Measurements from ENCODE around the gene APLP2.
A peak's percentile ranks its signal among the peaks of the same experiment; 100 is the strongest.

APLP2 gene

GRCh38 chr11:130124096-130124495, 54.4 kb downstream of the APLP2 start:
- peak overlapping the region in 1 of 2 donors; percentile 14 for H3K27ac ChIP-seq (ENCODE audit: low read depth in 2 of 2, low read length in 2 of 2)
- H3K27me3 ChIP-seq (ENCODE audit: control insufficient read depth in 2 of 2, insufficient read depth in 2 of 2, low read length in 2 of 2), result no peaks in the 10 kb centered on the region
- no peaks in the 10 kb centered on the region for H3K9me3 ChIP-seq (ENCODE audit: control insufficient read depth in 2 of 2, low read length in 2 of 2)
- H3K4me1 ChIP-seq (ENCODE audit: control insufficient read depth in 2 of 2, insufficient read depth in 2 of 2, low read length in 2 of 2), result peaks cover 0 to 3% of the 10 kb centered on the region in 2 donors
- H3K36me3 ChIP-seq (ENCODE audit: control insufficient read depth in 2 of 2, insufficient read depth in 2 of 2, low read length in 2 of 2), result peaks cover 56 to 57% of the 10 kb centered on the region in 2 donors
- no peak overlapping the region for H3K4me3 ChIP-seq (ENCODE audit: low read length in 2 of 2)
- H3K9ac ChIP-seq (ENCODE audit: low read depth in 1 of 2, low read length in 2 of 2), result no peak overlapping the region

DNA sequence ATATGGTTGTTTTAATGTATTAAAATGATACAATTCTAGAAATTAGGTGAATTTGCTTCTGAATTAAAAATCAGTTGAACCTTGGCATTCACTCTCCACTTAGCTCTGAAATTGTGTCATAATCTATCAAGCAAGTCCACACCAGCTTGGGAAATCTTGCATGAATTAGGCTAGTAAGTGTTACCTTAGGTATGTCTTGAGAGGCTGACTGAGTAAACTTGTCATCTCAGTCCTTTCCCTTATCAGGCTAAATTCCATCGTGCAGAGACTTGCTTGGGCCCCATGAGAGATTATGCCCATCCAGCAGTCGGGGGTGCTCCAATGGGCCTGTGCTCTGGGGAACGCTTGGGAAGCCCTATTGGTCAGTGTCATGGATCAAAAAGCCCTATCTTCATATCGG, 55.9 kb downstream of the APLP2 start:
- Histone ChIP-seq H3K27ac (ENCODE audit: low read depth in 2 of 2, low read length in 2 of 2) (no peak overlapping the region), H3K9ac (ENCODE audit: low read depth in 1 of 2, low read length in 2 of 2) (no peak overlapping the region), H3K27me3 (ENCODE audit: control insufficient read depth in 2 of 2, insufficient read depth in 2 of 2, low read length in 2 of 2) (no peaks in the 10 kb centered on the region), H3K4me3 (ENCODE audit: low read length in 2 of 2) (no peak overlapping the region), H3K4me1 (ENCODE audit: control insufficient read depth in 2 of 2, insufficient read depth in 2 of 2, low read length in 2 of 2) (peaks cover 0 to 3% of the 10 kb centered on the region in 2 donors), H3K9me3 (ENCODE audit: control insufficient read depth in 2 of 2, low read length in 2 of 2) (no peaks in the 10 kb centered on the region), H3K36me3 (ENCODE audit: control insufficient read depth in 2 of 2, insufficient read depth in 2 of 2, low read length in 2 of 2) (peaks cover 66 to 70% of the 10 kb centered on the region in 2 donors)

DNA sequence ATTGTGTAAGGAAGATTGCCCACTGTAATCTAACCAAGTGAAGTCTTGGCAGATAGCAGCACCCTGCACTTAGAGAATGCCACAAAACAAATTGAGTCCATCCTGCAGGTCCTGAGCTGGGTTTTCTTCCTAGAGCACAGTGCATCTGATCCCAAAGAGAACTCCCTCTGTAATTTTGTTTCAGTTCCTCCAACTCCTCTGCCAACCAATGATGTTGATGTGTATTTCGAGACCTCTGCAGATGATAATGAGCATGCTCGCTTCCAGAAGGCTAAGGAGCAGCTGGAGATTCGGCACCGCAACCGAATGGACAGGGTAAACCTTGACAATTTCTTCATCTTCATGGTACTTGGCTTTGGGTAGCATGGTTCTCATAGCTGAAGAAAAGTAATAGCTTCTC, 56.8 kb downstream of the APLP2 start:
- H3K9ac ChIP-seq (ENCODE audit: low read depth in 1 of 2, low read length in 2 of 2), result no peak overlapping the region
- H3K36me3 ChIP-seq (ENCODE audit: control insufficient read depth in 2 of 2, insufficient read depth in 2 of 2, low read length in 2 of 2), result peaks cover 68 to 71% of the 10 kb centered on the region in 2 donors
- H3K9me3 ChIP-seq (ENCODE audit: control insufficient read depth in 2 of 2, low read length in 2 of 2), result no peaks in the 10 kb centered on the region
- H3K4me1 ChIP-seq (ENCODE audit: control insufficient read depth in 2 of 2, insufficient read depth in 2 of 2, low read length in 2 of 2), result peaks cover 0 to 3% of the 10 kb centered on the region in 2 donors
- no peak overlapping the region for H3K4me3 ChIP-seq (ENCODE audit: low read length in 2 of 2)
- H3K27me3 ChIP-seq (ENCODE audit: control insufficient read depth in 2 of 2, insufficient read depth in 2 of 2, low read length in 2 of 2), result no peaks in the 10 kb centered on the region
- H3K27ac ChIP-seq (ENCODE audit: low read depth in 2 of 2, low read length in 2 of 2), result no peak overlapping the region

DNA sequence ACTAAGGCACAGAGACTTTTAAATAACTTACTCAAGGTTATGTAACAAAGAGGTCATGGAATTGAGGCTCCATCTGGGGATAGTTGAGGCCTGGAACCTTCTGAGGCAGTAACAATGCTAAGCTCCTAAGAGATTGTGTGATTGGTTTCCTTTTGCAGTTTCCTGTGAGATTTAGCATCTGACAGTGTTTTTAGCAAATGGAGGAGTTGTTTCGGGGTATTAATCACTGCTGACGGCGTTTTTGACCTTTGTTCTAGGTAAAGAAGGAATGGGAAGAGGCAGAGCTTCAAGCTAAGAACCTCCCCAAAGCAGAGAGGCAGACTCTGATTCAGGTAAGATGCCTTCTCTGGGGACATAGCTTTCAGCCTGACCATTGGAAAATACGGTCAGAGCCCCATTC, 57.8 kb downstream of the APLP2 start:
- H3K9ac ChIP-seq (ENCODE audit: low read depth in 1 of 2, low read length in 2 of 2), result no peak overlapping the region
- H3K36me3 ChIP-seq (ENCODE audit: control insufficient read depth in 2 of 2, insufficient read depth in 2 of 2, low read length in 2 of 2), result peaks cover 67 to 70% of the 10 kb centered on the region in 2 donors
- peaks cover 0 to 3% of the 10 kb centered on the region in 2 donors for H3K4me1 ChIP-seq (ENCODE audit: control insufficient read depth in 2 of 2, insufficient read depth in 2 of 2, low read length in 2 of 2)

DNA sequence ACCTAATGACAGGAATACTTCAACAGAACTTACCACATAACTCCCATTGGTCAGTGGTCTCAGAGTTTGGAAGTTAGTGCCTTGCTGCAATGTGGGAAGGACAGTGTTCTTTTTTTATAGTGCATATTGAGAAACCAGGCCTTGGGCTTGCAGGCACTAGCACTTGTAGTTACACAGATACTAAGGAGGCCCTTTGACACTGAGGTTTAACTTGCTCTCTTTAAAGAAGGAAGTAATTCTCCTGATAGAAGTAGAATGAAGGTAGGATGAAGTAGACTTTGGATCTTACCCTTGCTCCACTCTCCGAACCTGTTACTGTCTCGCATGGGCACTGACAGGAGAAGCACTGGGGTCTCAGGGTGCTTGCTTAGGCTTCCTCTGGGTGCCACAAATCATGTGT, 58.9 kb downstream of the APLP2 start:
- no peak overlapping the region for H3K9ac ChIP-seq (ENCODE audit: low read depth in 1 of 2, low read length in 2 of 2)
- no peak overlapping the region for H3K27ac ChIP-seq (ENCODE audit: low read depth in 2 of 2, low read length in 2 of 2)
- no peaks in the 10 kb centered on the region for H3K27me3 ChIP-seq (ENCODE audit: control insufficient read depth in 2 of 2, insufficient read depth in 2 of 2, low read length in 2 of 2)
- H3K4me1 ChIP-seq (ENCODE audit: control insufficient read depth in 2 of 2, insufficient read depth in 2 of 2, low read length in 2 of 2), result peaks cover 0 to 3% of the 10 kb centered on the region in 2 donors
- H3K36me3 ChIP-seq (ENCODE audit: control insufficient read depth in 2 of 2, insufficient read depth in 2 of 2, low read length in 2 of 2), result peaks cover 62 to 63% of the 10 kb centered on the region in 2 donors
- H3K4me3 ChIP-seq (ENCODE audit: low read length in 2 of 2), result no peak overlapping the region
- no peaks in the 10 kb centered on the region for H3K9me3 ChIP-seq (ENCODE audit: control insufficient read depth in 2 of 2, low read length in 2 of 2)

More for the DNA sequence above, 57.8 kb downstream of the APLP2 start:
- no peak overlapping the region for H3K27ac ChIP-seq (ENCODE audit: low read depth in 2 of 2, low read length in 2 of 2)
- no peaks in the 10 kb centered on the region for H3K27me3 ChIP-seq (ENCODE audit: control insufficient read depth in 2 of 2, insufficient read depth in 2 of 2, low read length in 2 of 2)
- no peak overlapping the region for H3K4me3 ChIP-seq (ENCODE audit: low read length in 2 of 2)
- no peaks in the 10 kb centered on the region for H3K9me3 ChIP-seq (ENCODE audit: control insufficient read depth in 2 of 2, low read length in 2 of 2)

DNA sequence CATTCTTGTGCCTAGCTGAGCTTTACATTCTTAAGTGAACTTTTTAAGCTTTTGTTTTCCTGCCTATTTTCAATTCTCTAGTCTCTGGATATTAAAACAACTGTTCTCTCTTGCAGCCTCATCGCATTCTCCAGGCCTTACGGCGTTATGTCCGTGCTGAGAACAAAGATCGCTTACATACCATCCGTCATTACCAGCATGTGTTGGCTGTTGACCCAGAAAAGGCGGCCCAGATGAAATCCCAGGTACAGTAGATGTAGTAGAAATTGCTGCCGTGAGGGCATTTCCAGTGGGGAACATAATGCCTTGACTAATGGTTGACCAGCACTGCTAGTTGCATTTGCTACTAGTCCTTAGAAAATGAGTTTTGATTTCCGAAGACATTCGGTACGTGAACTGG, 60.2 kb downstream of the APLP2 start:
- Histone ChIP-seq H3K27ac (ENCODE audit: low read depth in 2 of 2, low read length in 2 of 2) (no peak overlapping the region), H3K36me3 (ENCODE audit: control insufficient read depth in 2 of 2, insufficient read depth in 2 of 2, low read length in 2 of 2) (peaks cover 67 to 69% of the 10 kb centered on the region in 2 donors), H3K4me3 (ENCODE audit: low read length in 2 of 2) (no peak overlapping the region), H3K9me3 (ENCODE audit: control insufficient read depth in 2 of 2, low read length in 2 of 2) (no peaks in the 10 kb centered on the region), H3K9ac (ENCODE audit: low read depth in 1 of 2, low read length in 2 of 2) (no peak overlapping the region), H3K4me1 (ENCODE audit: control insufficient read depth in 2 of 2, insufficient read depth in 2 of 2, low read length in 2 of 2) (no peaks in the 10 kb centered on the region), H3K27me3 (ENCODE audit: control insufficient read depth in 2 of 2, insufficient read depth in 2 of 2, low read length in 2 of 2) (no peaks in the 10 kb centered on the region)

DNA sequence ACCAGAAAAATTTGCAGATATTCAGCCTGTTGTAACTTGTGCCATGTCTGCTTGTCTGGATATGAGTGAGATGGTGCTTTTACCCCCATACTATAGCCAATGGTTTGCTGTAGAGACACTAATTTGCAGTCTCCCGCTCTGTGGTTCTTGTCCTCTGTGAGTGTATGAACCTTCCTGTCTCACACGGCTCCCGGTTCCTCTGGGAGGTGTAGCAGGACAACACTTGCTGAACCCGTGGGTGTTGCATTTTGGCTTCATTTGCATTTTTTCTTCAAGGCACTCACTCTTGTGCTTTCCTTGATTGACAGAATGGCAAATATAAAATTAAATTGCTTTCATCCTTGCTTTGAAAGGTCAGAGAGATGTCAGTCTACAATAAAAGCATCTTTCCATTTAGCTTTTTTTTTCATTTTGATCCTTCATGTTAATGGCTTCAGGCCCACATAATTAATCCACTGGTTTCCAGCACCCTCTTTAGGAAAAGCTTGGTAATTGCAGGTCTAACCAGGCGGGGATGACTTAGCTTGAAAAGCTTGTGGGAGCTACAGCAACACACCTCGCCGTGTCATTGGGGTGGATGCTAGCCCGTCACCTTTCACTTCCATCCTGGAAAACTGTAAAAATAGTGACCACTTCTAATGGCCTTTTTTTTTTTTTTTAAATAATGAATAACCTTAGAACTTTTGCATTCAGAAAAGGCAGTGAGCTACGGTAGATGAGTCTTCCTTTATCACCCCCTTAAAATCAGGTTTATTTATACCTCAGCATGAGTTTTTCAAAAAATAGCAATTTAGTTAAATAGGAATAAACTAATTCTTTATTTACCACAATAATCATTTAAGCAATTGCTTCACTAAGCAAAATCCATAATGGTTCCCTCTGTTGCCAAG, 62.5 kb downstream of the APLP2 start:
- Histone ChIP-seq H3K4me1 (ENCODE audit: control insufficient read depth in 2 of 2, insufficient read depth in 2 of 2, low read length in 2 of 2) (no peaks in the 10 kb centered on the region), H3K27ac (ENCODE audit: low read depth in 2 of 2, low read length in 2 of 2) (no peak overlapping the region), H3K27me3 (ENCODE audit: control insufficient read depth in 2 of 2, insufficient read depth in 2 of 2, low read length in 2 of 2) (no peaks in the 10 kb centered on the region), H3K4me3 (ENCODE audit: low read length in 2 of 2) (no peak overlapping the region), H3K9ac (ENCODE audit: low read depth in 1 of 2, low read length in 2 of 2) (no peak overlapping the region), H3K9me3 (ENCODE audit: control insufficient read depth in 2 of 2, low read length in 2 of 2) (no peaks in the 10 kb centered on the region), H3K36me3 (ENCODE audit: control insufficient read depth in 2 of 2, insufficient read depth in 2 of 2, low read length in 2 of 2) (peaks cover 65 to 74% of the 10 kb centered on the region in 2 donors)

- no peak overlapping the region for H3K9ac ChIP-seq (ENCODE audit: low read depth in 1 of 2, low read length in 2 of 2)
- no peak overlapping the region for H3K27ac ChIP-seq (ENCODE audit: low read depth in 2 of 2, low read length in 2 of 2)
- no peak overlapping the region for H3K4me3 ChIP-seq (ENCODE audit: low read length in 2 of 2)
- H3K4me1 ChIP-seq (ENCODE audit: control insufficient read depth in 2 of 2, insufficient read depth in 2 of 2, low read length in 2 of 2), result no peaks in the 10 kb centered on the region
- H3K36me3 ChIP-seq (ENCODE audit: control insufficient read depth in 2 of 2, insufficient read depth in 2 of 2, low read length in 2 of 2), result peaks cover 56 to 74% of the 10 kb centered on the region in 2 donors
- no peaks in the 10 kb centered on the region for H3K27me3 ChIP-seq (ENCODE audit: control insufficient read depth in 2 of 2, insufficient read depth in 2 of 2, low read length in 2 of 2)
- no peaks in the 10 kb centered on the region for H3K9me3 ChIP-seq (ENCODE audit: control insufficient read depth in 2 of 2, low read length in 2 of 2)
Measured at GRCh38 chr11:130133716-130134115, 64.0 kb downstream of the APLP2 start.

- peaks cover 40 to 72% of the 10 kb centered on the region in 2 donors for H3K36me3 ChIP-seq (ENCODE audit: control insufficient read depth in 2 of 2, insufficient read depth in 2 of 2, low read length in 2 of 2)
- H3K4me1 ChIP-seq (ENCODE audit: control insufficient read depth in 2 of 2, insufficient read depth in 2 of 2, low read length in 2 of 2), result no peaks in the 10 kb centered on the region
- H3K27ac ChIP-seq (ENCODE audit: low read depth in 2 of 2, low read length in 2 of 2), result no peak overlapping the region
- no peak overlapping the region for H3K9ac ChIP-seq (ENCODE audit: low read depth in 1 of 2, low read length in 2 of 2)
- no peaks in the 10 kb centered on the region for H3K9me3 ChIP-seq (ENCODE audit: control insufficient read depth in 2 of 2, low read length in 2 of 2)
- no peak overlapping the region for H3K4me3 ChIP-seq (ENCODE audit: low read length in 2 of 2)
- H3K27me3 ChIP-seq (ENCODE audit: control insufficient read depth in 2 of 2, insufficient read depth in 2 of 2, low read length in 2 of 2), result no peaks in the 10 kb centered on the region
Measured at GRCh38 chr11:130136107-130136506, 66.4 kb downstream of the APLP2 start.

DNA sequence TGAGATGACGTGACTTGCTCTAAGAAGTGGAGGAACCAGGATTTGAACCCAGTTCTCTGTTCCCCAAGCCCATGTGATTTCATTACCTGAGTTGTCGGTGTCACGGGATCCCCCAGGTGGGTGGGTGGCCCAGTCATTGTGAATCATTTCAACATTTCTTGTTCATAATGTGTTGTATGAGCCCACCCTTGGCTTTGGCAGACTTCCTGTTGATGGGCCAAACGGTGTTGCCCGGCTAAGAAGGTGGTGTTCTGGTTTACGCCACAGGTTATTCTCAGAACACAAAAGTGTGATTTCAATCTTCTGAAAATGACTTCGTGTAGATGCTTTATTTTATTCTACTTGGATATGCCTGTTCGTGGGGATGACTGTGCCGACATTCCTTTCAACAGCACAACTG, 68.3 kb downstream of the APLP2 start:
- Histone ChIP-seq H3K4me3 (ENCODE audit: low read length in 2 of 2) (no peak overlapping the region), H3K27me3 (ENCODE audit: control insufficient read depth in 2 of 2, insufficient read depth in 2 of 2, low read length in 2 of 2) (no peaks in the 10 kb centered on the region), H3K4me1 (ENCODE audit: control insufficient read depth in 2 of 2, insufficient read depth in 2 of 2, low read length in 2 of 2) (no peaks in the 10 kb centered on the region), H3K27ac (ENCODE audit: low read depth in 2 of 2, low read length in 2 of 2) (no peak overlapping the region), H3K9me3 (ENCODE audit: control insufficient read depth in 2 of 2, low read length in 2 of 2) (no peaks in the 10 kb centered on the region), H3K36me3 (ENCODE audit: control insufficient read depth in 2 of 2, insufficient read depth in 2 of 2, low read length in 2 of 2) (peaks cover 49 to 75% of the 10 kb centered on the region in 2 donors), H3K9ac (ENCODE audit: low read depth in 1 of 2, low read length in 2 of 2) (no peak overlapping the region)

Measured in mucosa of rectum (tissue), 2 donors.